GM12801 (cell line): ENCODE measurements around the gene EGFLAM.

Experiments
- TF ChIP-seq, protein P1 (sequence below): IDR thresholded peaks from one replicate; pipeline ENCODE4 v1.5.1; 2011; ENCODE audit warnings: control low read depth; ENCODE audit not compliant: insufficient read length; ENCODE audit errors: extremely low read depth

Gene EGFLAM

GRCh38 chr5:38362713-38363112, 104.4 kb downstream of the EGFLAM start:
- TF ChIP-seq, protein P1, sequence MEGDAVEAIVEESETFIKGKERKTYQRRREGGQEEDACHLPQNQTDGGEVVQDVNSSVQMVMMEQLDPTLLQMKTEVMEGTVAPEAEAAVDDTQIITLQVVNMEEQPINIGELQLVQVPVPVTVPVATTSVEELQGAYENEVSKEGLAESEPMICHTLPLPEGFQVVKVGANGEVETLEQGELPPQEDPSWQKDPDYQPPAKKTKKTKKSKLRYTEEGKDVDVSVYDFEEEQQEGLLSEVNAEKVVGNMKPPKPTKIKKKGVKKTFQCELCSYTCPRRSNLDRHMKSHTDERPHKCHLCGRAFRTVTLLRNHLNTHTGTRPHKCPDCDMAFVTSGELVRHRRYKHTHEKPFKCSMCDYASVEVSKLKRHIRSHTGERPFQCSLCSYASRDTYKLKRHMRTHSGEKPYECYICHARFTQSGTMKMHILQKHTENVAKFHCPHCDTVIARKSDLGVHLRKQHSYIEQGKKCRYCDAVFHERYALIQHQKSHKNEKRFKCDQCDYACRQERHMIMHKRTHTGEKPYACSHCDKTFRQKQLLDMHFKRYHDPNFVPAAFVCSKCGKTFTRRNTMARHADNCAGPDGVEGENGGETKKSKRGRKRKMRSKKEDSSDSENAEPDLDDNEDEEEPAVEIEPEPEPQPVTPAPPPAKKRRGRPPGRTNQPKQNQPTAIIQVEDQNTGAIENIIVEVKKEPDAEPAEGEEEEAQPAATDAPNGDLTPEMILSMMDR: no peak

DNA sequence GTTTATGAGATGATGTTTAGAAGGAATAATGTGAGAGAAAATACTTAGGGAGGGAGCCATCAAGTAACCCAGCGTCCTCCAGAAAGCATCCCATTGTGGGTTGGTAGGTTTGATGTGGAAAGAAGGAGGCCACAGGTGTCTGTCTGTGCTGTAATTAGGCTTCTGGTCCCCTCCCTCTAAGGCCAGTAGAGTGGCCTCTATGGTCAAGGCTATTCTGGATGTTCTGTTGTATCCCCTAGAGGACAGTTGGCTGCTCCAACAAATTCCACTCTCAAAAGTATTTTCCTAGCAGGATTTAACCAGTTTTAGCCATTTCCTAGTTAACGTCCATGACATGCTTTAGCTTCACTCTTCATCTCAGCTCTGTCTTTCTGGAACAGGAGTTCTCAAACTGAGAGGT, 106.5 kb downstream of the EGFLAM start:
- TF ChIP-seq, protein P1: no peak

GRCh38 chr5:38367410-38367809, 109.1 kb downstream of the EGFLAM start:
- TF ChIP-seq, protein P1: no peak

GRCh38 chr5:38367966-38368365, 109.6 kb downstream of the EGFLAM start:
- TF ChIP-seq, protein P1: no peak

GRCh38 chr5:38369692-38370091, 111.3 kb downstream of the EGFLAM start:
- TF ChIP-seq, protein P1: no peak

DNA sequence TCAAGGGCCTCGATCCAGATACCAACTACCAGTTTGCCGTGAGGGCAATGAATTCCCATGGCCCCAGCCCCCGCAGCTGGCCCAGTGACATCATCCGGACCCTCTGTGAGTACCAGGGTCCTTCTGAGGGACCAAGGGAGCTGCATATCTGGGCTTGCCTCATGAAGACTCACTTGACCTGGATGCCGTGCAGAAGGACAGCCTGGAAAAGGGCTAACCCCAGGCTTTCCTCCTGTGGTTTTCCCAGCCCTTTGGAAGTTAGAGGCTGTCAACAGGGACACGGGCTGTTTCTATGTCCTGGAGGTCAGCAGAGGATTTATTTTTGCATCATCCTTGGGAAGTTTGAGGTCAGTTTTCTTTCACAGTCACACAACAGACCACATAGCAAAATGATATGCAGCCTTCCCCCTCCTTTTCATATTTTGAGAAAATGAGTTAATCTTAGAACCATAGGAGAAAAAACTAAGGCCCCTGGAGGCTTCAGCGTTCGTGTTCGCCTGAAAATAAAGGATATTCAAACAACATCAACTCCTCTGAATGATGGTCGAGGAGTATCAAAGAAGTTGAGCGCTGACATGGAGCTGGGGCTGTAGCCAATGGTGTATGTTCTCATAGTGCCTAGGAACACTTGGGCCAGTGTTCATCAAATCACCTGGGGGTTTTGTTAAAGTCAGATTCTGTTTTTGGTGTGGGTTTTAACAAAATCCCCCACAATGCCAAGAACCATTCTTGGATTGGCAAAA, 112.2 kb downstream of the EGFLAM start:
- TF ChIP-seq, protein P1: no peak

- TF ChIP-seq, protein P1: no peak
Observed at GRCh38 chr5:38371596-38371995, 113.2 kb downstream of the EGFLAM start.
